Liver (tissue), 3 donors: Measurements from ENCODE around the gene GRK6.

Experiments
- ATF3 ChIP-seq: IDR thresholded peaks from 2 replicates; pipeline ENCODE4 v1.6.1; 2016; ENCODE audit warnings: antibody characterized with exemption
- CTCF ChIP-seq: fragments of 150-350 bp; IDR thresholded peaks from 2 replicates; pipeline ENCODE4 v1.5.1; 2017; ENCODE audit warnings: improper control_type of control experiment, low read depth, low read length; ENCODE audit not compliant: missing input control
- EGR1 ChIP-seq, 2 donors: IDR thresholded peaks; 2 replicates each; pipeline ENCODE4 v1.6.1; 2016 to 2018; ENCODE audit warnings: antibody characterized with exemption in 2 of 2, low read depth in 2 of 2
- FOXA1 ChIP-seq: IDR thresholded peaks from 2 replicates; pipeline ENCODE4 v1.6.1; 2016; ENCODE audit warnings: antibody characterized with exemption
- GABPA ChIP-seq, 2 donors: IDR thresholded peaks in 1 of 2; conservative IDR thresholded peaks in 1 of 2; 2 replicates each; pipeline ENCODE4 v1.6.1; 2016; ENCODE audit warnings: antibody characterized with exemption in 2 of 2, mild to moderate bottlenecking in 1 of 2, moderate library complexity in 1 of 2
- HNF4A ChIP-seq, 2 donors: conservative IDR thresholded peaks; 2 replicates each; pipeline ENCODE4 v1.6.1; 2016; ENCODE audit warnings: antibody characterized with exemption in 2 of 2, mild to moderate bottlenecking in 2 of 2
- JUND ChIP-seq, 2 donors: IDR thresholded peaks; 2 replicates each; pipeline ENCODE4 v1.6.1; 2016; ENCODE audit warnings: antibody characterized with exemption in 2 of 2
- MAX ChIP-seq: IDR thresholded peaks from 2 replicates; pipeline ENCODE4 v1.6.1; 2016; ENCODE audit warnings: antibody characterized with exemption
- RAD21 ChIP-seq, 2 donors: IDR thresholded peaks; 2 replicates each; pipeline ENCODE4 v1.6.1; 2016; ENCODE audit warnings: antibody characterized with exemption in 2 of 2, mild to moderate bottlenecking in 2 of 2
- REST ChIP-seq: IDR thresholded peaks from 2 replicates; pipeline ENCODE4 v1.6.1; 2016; ENCODE audit warnings: antibody characterized with exemption, mild to moderate bottlenecking
- SP1 ChIP-seq: IDR thresholded peaks from 2 replicates; pipeline ENCODE4 v1.6.1; 2018; ENCODE audit warnings: antibody characterized with exemption, mild to moderate bottlenecking
- TAF1 ChIP-seq: conservative IDR thresholded peaks from 2 replicates; pipeline ENCODE4 v1.6.1; 2016; ENCODE audit warnings: antibody characterized with exemption, mild to moderate bottlenecking
- YY1 ChIP-seq: IDR thresholded peaks from 2 replicates; pipeline ENCODE4 v1.6.1; 2016; ENCODE audit warnings: antibody characterized with exemption, mild to moderate bottlenecking
- donor health status: healthy.
- donor health status: healthy.

GRCh38 chr5:177428574-177429217 lies 2.2 kb downstream of the GRK6 start:
- TF ChIP-seq RAD21 (IDR thresholded peaks at IDR 0.05) (no peak), MAX (no peak), CTCF (no peak), ATF3 (no peak), GABPA (IDR thresholded peaks at IDR 0.05 in 1 of 2, conservative IDR thresholded peaks at IDR 0.05 in 1 of 2) (no peak), REST (no peak), JUND (IDR thresholded peaks at IDR 0.05) (no peak), TAF1 (no peak), YY1 (no peak), FOXA1 (no peak), SP1 (no peak), EGR1 (IDR thresholded peaks at IDR 0.05; ENCODE audit: low read depth in 2 of 2) (no peak), HNF4A (conservative IDR thresholded peaks at IDR 0.05) (no peak)
